K562 (cell line): ENCODE data around the gene CACNA1A. TPM values are rescaled to one million over a fixed set of nuclear protein-coding genes. Genes with fewer than 3 reads are reported as not detected.

ENCODE experiments used
- CAMTA2 ChIP-seq: fragments of 250-450 bp; sonication (Bioruptor Pico); conservative IDR thresholded peaks from 2 replicates; pipeline ENCODE4 v1.5.1; 2022
- CBX5 ChIP-seq: IDR thresholded peaks from 2 replicates; pipeline ENCODE4 v1.6.1; 2014; ENCODE audit warnings: low read depth, borderline replicate concordance
- CHD2 ChIP-seq: IDR thresholded peaks from 2 replicates; pipeline ENCODE4 v1.6.1; 2011; ENCODE audit warnings: low read depth, low read length
- CHD4 ChIP-seq: fragments of 200-600 bp; sonication (generic); IDR thresholded peaks from 3 replicates; pipeline ENCODE4 v1.6.1; 2012; ENCODE audit warnings: low read depth, mild to moderate bottlenecking, mixed read lengths, low read length, inconsistent platforms; ENCODE audit not compliant: insufficient read depth, insufficient replicate concordance, poor library complexity, severe bottlenecking
- DPF2 ChIP-seq: fragments of 450-650 bp; IDR thresholded peaks from 2 replicates; pipeline ENCODE4 v1.6.1; 2016
- FOXK2 ChIP-seq, 2 experiments: fragments of 450-650 bp; IDR thresholded peaks in 1 of 2; conservative IDR thresholded peaks in 1 of 2; 2 replicates each; pipeline ENCODE4 v1.6.1; 2016; ENCODE audit warnings: low read depth in 2 of 2, mild to moderate bottlenecking in 1 of 2
- HDGF ChIP-seq: fragments of 450-650 bp; IDR thresholded peaks from 2 replicates; pipeline ENCODE4 v1.6.1; 2016
- KDM1A ChIP-seq, 2 experiments: fragments of 450-650 bp; IDR thresholded peaks; 2 replicates each; pipeline ENCODE4 v1.6.1; 2016; ENCODE audit warnings: mild to moderate bottlenecking in 2 of 2
- MIER1 ChIP-seq: fragments of 450-650 bp; IDR thresholded peaks from 2 replicates; pipeline ENCODE4 v1.6.1; 2016; ENCODE audit warnings: antibody characterized with exemption, mild to moderate bottlenecking, low read depth
- MTF1 ChIP-seq: fragments of 250-450 bp; sonication (Bioruptor Pico); IDR thresholded peaks from 2 replicates; pipeline ENCODE4 v1.9.0; 2021; ENCODE audit warnings: moderate library complexity, mild to moderate bottlenecking, inconsistent platforms, borderline replicate concordance
- OTX1 ChIP-seq: fragments of 450-650 bp; formaldehyde crosslinking; IDR thresholded peaks from 2 replicates; pipeline ENCODE4 v1.4.0; 2022; ENCODE audit warnings: mild to moderate bottlenecking
- POLR3G ChIP-seq: IDR thresholded peaks from 2 replicates; pipeline ENCODE4 v1.6.1; 2011; ENCODE audit not compliant: insufficient read length, insufficient replicate concordance; ENCODE audit errors: extremely low read depth
- RB1 ChIP-seq: fragments of 450-650 bp; IDR thresholded peaks from 2 replicates; pipeline ENCODE4 v1.6.1; 2017; ENCODE audit warnings: low read depth, mild to moderate bottlenecking
- ZBED1 ChIP-seq: IDR thresholded peaks from 2 replicates; pipeline ENCODE4 v1.6.1; 2014
- polyA plus RNA-seq, 8 experiments: library from polyadenylated mRNA; depleted of rRNA in 4 of 8; stranded (reverse) in 5 of 8; unstranded in 3 of 8; fragments of >200 nt; fragmentation: Nextera tagmentation in 2 of 8; fragmentation: Illumina TruSeq in 1 of 8; extraction: Ambion mirVana in 2 of 8; extraction: Trizol in 1 of 8; gene quantifications; 2 replicates each; pipeline versions ENCODE4 v1.2.1 to v1.2.3, GENCODE V29; 2011 to 2014; ENCODE audit warnings: inconsistent platforms in 1 of 8, missing spikeins in 1 of 8
- total RNA-seq, 7 experiments: library from RNA; depleted of rRNA in 6 of 7; stranded (reverse); fragments of >200 nt in 6 of 7; fragmentation: Illumina TruSeq in 2 of 7; extraction: Trizol in 2 of 7; gene quantifications; 2 replicates each; pipeline versions ENCODE4 v1.2.1 to v1.2.3, GENCODE V29; 2011 to 2021; ENCODE audit warnings: low replicate concordance in 1 of 7
- TF ChIP-seq, protein P1 (sequence below), 2 experiments: fragments of 450-650 bp; conservative IDR thresholded peaks; 2 replicates each; pipeline ENCODE4 v1.6.1; 2017; ENCODE audit warnings: mild to moderate bottlenecking in 2 of 2, moderate library complexity in 2 of 2
- TF ChIP-seq, protein P2 (sequence below): fragments of 250-450 bp; sonication (Bioruptor Pico); IDR thresholded peaks from 2 replicates; pipeline ENCODE4 v1.5.0; 2021
- TF ChIP-seq, protein P3 (sequence below): fragments of 250-450 bp; sonication (Bioruptor Pico); IDR thresholded peaks from 2 replicates; pipeline ENCODE4 v1.8.0; 2021; ENCODE audit warnings: moderate library complexity, mild to moderate bottlenecking, inconsistent platforms
- TF ChIP-seq, protein P4 (sequence below): sonication (generic); formaldehyde crosslinking; IDR thresholded peaks from 2 replicates; pipeline ENCODE4 v1.8.0; 2022; ENCODE audit warnings: mild to moderate bottlenecking, missing genetic modification reagents

Gene CACNA1A
- total and polyA plus RNA-seq, 9 of the 15 experiments (the other 6 are each of a cell fraction or from before 2014, with no cell fraction given) = 0.03 to 0.20 (median 0.09) TPM; not detected in 1

DNA sequence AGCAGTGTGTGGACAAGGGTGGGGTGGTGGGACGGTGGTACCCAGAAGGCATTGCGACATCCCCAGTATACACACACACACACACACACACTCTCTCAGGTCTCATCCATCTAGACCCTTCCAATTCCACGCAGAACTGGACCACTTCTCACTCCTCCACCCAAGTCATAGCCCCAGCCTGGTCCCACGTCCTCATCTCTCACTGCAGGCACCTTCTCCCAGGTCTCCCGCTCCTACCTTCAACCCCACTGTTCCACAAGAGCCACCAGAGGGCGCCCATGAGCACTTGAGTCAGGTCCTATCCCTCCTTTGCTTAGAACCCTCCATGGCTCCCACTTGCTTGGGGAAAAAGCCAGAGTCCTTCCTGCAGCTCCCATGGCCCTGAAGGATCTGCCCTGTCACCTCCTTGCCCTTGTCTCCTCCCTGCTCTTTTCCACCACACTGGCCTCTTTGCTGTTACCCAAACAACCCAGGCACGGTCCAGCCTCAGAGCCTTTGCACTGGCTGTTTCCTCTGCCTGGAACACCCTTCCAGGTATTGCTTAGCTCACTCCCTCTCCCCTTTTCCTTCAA is 293.4 kb downstream of the CACNA1A start (continued):
- TF ChIP-seq, protein P1, sequence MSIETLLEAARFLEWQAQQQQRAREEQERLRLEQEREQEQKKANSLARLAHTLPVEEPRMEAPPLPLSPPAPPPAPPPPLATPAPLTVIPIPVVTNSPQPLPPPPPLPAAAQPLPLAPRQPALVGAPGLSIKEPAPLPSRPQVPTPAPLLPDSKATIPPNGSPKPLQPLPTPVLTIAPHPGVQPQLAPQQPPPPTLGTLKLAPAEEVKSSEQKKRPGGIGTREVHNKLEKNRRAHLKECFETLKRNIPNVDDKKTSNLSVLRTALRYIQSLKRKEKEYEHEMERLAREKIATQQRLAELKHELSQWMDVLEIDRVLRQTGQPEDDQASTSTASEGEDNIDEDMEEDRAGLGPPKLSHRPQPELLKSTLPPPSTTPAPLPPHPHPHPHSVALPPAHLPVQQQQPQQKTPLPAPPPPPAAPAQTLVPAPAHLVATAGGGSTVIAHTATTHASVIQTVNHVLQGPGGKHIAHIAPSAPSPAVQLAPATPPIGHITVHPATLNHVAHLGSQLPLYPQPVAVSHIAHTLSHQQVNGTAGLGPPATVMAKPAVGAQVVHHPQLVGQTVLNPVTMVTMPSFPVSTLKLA (conservative IDR thresholded peaks at IDR 0.05) = no peak
- TF ChIP-seq OTX1 (no peak), FOXK2 (conservative IDR thresholded peaks at IDR 0.05 in 1 of 2, IDR thresholded peaks at IDR 0.05 in 1 of 2; ENCODE audit: low read depth in 2 of 2) (no peak), MIER1 (peak; percentile 44; the same call in 1 of the 2 replicates), POLR3G (no peak), CHD4 (peak; percentile 81), MTF1 (CRISPR knock-in tag) (no peak), HDGF (no peak), ZBED1 (no peak), DPF2 (0 out of 2 replicates have a peak, but pooled peaks have one; percentile 18), KDM1A (IDR thresholded peaks at IDR 0.05) (peak; percentile 89 to 95), CAMTA2 (CRISPR knock-in tag) (no peak), CHD2 (no peak), CBX5 (no peak), RB1 (peak; percentile 62; the same call in 1 of the 2 replicates)
- TF ChIP-seq, protein P2, sequence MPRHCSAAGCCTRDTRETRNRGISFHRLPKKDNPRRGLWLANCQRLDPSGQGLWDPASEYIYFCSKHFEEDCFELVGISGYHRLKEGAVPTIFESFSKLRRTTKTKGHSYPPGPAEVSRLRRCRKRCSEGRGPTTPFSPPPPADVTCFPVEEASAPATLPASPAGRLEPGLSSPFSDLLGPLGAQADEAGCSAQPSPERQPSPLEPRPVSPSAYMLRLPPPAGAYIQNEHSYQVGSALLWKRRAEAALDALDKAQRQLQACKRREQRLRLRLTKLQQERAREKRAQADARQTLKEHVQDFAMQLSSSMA = no peak
- TF ChIP-seq, protein P3, sequence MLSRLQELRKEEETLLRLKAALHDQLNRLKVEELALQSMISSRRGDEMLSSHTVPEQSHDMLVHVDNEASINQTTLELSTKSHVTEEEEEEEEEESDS (CRISPR knock-in tag) = no peak
- TF ChIP-seq, protein P4, sequence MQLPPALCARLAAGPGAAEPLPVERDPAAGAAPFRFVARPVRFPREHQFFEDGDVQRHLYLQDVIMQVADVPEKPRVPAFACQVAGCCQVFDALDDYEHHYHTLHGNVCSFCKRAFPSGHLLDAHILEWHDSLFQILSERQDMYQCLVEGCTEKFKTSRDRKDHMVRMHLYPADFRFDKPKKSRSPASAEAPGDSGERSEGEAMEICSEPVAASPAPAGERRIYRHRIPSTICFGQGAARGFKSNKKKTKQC (CRISPR knock-in tag) = no peak
